NCI-H82 treated with DMSO at 0.1 percent for 48 hours (cell line): ENCODE measurements around the gene SAMD11.

ENCODE experiments used
- DNase-seq: peaks from one replicate; lab custom pipeline; 2025; ENCODE audit not compliant: unreplicated experiment; lab: John Stamatoyannopoulos, UW

The SAMD11 gene

GRCh38 chr1:961132-961669 lies 37.5 kb downstream of the SAMD11 start:
- DNase-seq = no peak

- DNase-seq = no peak
These were observed 38.9 kb downstream of the SAMD11 start for GRCh38 chr1:962381-963300.

- DNase-seq = no peak
These were observed 39.6 kb downstream of the SAMD11 start for GRCh38 chr1:963301-963651.

- DNase-seq = no peak
These were observed 40.2 kb downstream of the SAMD11 start for GRCh38 chr1:963746-964525.

- DNase-seq = no peak
These were observed 41.2 kb downstream of the SAMD11 start for GRCh38 chr1:964691-965525.

GRCh38 chr1:965526-966134 lies 41.9 kb downstream of the SAMD11 start:
- no peak for DNase-seq

GRCh38 chr1:966135-966703 lies 42.5 kb downstream of the SAMD11 start, which contains the start of gene PLEKHN1:
Gene PLEKHN1 (plus strand): TSS chr1:966482. CDS start chr1:966532, 50 bp downstream.
- DNase-seq = no peak

- no peak for DNase-seq
These were observed 43.1 kb downstream of the SAMD11 start for GRCh38 chr1:966704-967300.

GRCh38 chr1:967466-968343 lies 44.0 kb downstream of the SAMD11 start:
- DNase-seq = no peak

GRCh38 chr1:969260-969855 lies 45.6 kb downstream of the SAMD11 start:
- DNase-seq = no peak

- no peak for DNase-seq
These were observed 46.7 kb downstream of the SAMD11 start for GRCh38 chr1:970242-970972.

GRCh38 chr1:970973-971730 lies 47.4 kb downstream of the SAMD11 start:
- DNase-seq = no peak

GRCh38 chr1:971751-972506 lies 48.2 kb downstream of the SAMD11 start:
- DNase-seq = no peak

GRCh38 chr1:972726-973458 lies 49.2 kb downstream of the SAMD11 start:
- no peak for DNase-seq

GRCh38 chr1:973459-974292 lies 50.0 kb downstream of the SAMD11 start:
- DNase-seq = no peak
